ENCODE results near the gene SH3RF2.
"Not testable (repeated sequence)": the region's sequence is repeated elsewhere in the genome, so short reads cannot be mapped to it uniquely, and the experiment has no call there.

Gene SH3RF2

DNA sequence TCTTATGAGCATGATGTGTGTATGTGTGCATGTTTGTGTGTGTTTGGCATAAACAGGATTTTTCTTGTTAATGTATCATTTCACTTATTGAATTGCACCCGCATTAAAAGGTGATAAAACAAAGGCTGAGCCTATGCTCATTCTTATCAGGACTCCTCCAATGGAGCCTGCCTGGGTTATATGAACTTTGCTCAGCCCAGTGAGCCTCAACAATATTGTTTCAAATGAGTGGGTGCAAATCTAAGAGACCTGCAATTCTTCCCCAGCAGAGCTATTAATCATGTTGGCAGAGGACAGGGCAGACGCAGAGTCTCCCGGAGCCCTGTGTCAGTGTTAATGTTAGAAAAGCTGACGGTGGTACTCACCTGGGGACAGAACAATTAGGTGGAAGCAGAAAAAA lies 71.6 kb downstream of the SH3RF2 start:
- TF ChIP-seq, protein P1, sequence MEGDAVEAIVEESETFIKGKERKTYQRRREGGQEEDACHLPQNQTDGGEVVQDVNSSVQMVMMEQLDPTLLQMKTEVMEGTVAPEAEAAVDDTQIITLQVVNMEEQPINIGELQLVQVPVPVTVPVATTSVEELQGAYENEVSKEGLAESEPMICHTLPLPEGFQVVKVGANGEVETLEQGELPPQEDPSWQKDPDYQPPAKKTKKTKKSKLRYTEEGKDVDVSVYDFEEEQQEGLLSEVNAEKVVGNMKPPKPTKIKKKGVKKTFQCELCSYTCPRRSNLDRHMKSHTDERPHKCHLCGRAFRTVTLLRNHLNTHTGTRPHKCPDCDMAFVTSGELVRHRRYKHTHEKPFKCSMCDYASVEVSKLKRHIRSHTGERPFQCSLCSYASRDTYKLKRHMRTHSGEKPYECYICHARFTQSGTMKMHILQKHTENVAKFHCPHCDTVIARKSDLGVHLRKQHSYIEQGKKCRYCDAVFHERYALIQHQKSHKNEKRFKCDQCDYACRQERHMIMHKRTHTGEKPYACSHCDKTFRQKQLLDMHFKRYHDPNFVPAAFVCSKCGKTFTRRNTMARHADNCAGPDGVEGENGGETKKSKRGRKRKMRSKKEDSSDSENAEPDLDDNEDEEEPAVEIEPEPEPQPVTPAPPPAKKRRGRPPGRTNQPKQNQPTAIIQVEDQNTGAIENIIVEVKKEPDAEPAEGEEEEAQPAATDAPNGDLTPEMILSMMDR (IDR thresholded peaks at IDR 0.05; ENCODE audit: borderline replicate concordance, control extremely low read depth, extremely low read depth, insufficient read depth, missing control alignments), result no peak
- no peak for DNase-seq (ENCODE audit: low spot score)
- in situ Hi-C loops (cut with MboI; ENCODE audit: low sequenced_read_pairs, unreplicated experiment), result no loop called here

GRCh38 chr5:146009020-146009419 lies 72.6 kb downstream of the SH3RF2 start:
- TF ChIP-seq, protein P1 (IDR thresholded peaks at IDR 0.05; ENCODE audit: borderline replicate concordance, control extremely low read depth, extremely low read depth, insufficient read depth, missing control alignments), result no peak
- in situ Hi-C loops (cut with MboI; ENCODE audit: low sequenced_read_pairs, unreplicated experiment), result no loop called here
- DNase-seq (ENCODE audit: low spot score), result no peak

DNA sequence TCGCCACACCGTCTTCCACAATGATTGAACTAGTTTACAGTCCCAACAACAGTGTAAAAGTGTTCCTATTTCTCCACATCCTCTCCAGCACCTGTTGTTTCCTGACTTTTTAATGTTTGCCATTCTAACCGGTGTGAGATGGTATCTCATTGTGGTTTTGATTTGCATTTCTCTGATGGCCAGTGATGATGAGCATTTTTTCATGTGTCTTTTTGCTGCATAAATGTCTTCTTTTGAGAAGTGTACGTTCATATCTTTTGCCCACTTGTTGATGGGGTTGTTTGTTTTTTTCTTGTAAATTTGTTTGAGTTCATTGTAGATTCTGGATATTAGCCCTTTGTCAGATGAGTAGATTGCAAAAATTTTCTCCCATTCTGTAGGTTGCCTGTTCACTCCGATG lies 74.1 kb downstream of the SH3RF2 start:
- DNase-seq (ENCODE audit: low spot score); in situ Hi-C loops (cut with MboI; ENCODE audit: low sequenced_read_pairs, unreplicated experiment): not testable (repeated sequence)

DNA sequence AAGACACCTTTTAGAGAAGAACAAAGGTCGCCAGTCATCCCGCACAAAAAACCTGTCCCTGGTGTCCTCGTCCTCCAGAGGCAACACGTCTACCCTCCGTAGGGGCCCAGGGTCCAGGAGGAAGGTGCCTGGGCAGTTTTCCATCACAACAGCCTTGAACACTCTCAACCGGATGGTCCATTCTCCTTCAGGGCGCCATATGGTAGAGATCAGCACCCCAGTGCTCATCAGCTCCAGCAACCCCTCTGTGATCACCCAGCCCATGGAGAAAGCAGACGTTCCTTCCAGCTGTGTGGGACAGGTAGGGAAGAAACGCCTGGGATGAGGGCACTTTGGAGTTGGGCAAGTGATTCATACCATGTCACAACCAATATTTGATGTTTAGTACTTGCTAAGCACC lies 77.4 kb downstream of the SH3RF2 start:
- no peak for DNase-seq (ENCODE audit: low spot score)
- in situ Hi-C loops (cut with MboI; ENCODE audit: low sequenced_read_pairs, unreplicated experiment), result no loop called here
- TF ChIP-seq, protein P1 (IDR thresholded peaks at IDR 0.05; ENCODE audit: borderline replicate concordance, control extremely low read depth, extremely low read depth, insufficient read depth, missing control alignments), result no peak

DNA sequence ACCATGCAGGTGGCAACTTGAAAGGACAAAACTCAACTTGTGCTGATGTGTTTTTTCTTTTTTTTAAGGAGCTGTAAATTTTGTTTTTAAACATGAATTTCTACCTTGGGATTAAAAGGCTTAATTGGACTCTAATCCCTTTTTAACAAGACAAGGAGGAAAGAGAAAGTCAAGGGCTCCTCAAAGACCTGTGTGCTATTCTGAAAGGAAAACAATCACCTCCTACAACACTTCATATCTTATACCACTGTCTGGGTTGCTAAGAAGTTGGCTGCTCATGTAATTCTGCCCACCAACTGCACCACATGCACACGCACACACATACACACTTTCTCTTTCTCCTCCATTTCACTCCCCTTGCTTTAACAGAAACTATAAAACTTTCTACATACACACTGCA lies 78.6 kb downstream of the SH3RF2 start:
- no peak for DNase-seq (ENCODE audit: low spot score)
- in situ Hi-C loops (cut with MboI; ENCODE audit: low sequenced_read_pairs, unreplicated experiment), result no loop called here

DNA sequence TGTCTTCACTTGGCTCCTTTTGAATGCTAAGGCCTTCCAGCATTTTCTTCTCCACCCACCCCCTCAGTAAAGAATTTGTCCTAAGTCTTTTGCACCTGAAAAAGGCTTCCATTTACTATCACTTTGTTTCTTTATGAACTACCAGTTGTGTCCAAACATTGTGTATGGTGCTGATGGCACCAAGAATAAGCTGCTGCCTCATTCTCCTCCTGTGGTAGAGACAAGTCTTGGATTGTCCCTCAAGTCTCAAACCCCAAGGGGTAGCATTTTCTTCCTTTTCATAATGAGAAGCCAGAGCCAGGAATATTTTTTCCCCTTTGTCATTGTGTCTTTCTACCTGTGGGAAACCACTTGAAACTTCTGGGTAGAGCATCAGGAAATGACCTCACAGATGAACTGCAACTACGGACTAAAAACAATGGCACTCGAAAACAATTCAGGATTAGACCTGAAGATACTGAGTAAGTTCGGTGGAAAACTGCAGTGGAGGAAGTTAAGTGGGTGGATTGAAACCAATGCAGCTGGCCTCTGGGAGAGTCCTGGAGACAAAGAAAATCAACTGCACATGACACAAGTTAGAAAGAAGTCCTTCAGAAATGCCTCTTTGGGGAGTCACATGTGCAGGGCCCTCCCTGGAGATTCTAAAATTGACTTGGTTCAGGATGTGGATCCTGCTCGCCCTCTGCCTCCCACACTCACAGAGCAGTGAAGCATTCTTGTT lies 80.5 kb downstream of the SH3RF2 start:
- in situ Hi-C loops (cut with MboI; ENCODE audit: low sequenced_read_pairs, unreplicated experiment), result no loop called here
- no peak for DNase-seq (ENCODE audit: low spot score)
- TF ChIP-seq, protein P1 (IDR thresholded peaks at IDR 0.05; ENCODE audit: borderline replicate concordance, control extremely low read depth, extremely low read depth, insufficient read depth, missing control alignments), result no peak

More for the DNA sequence above, 78.6 kb downstream of the SH3RF2 start:
- TF ChIP-seq, protein P1 (IDR thresholded peaks at IDR 0.05; ENCODE audit: borderline replicate concordance, control extremely low read depth, extremely low read depth, insufficient read depth, missing control alignments), result no peak

GRCh38 chr5:146018514-146019375 lies 82.4 kb downstream of the SH3RF2 start:
- in situ Hi-C loops (cut with MboI; ENCODE audit: low sequenced_read_pairs, unreplicated experiment), result no loop called here
- TF ChIP-seq, protein P1 (IDR thresholded peaks at IDR 0.05; ENCODE audit: borderline replicate concordance, control extremely low read depth, extremely low read depth, insufficient read depth, missing control alignments), result no peak
- no peak for DNase-seq (ENCODE audit: low spot score)

Measured in GM13976 (cell line).